G401 (cell line): ENCODE measurements around the gene POLL. TPM values are rescaled to one million over a fixed set of nuclear protein-coding genes. Genes with fewer than 3 reads are reported as not detected.
A peak's percentile ranks its signal among the peaks of the same experiment; 100 is the strongest.
"Not testable (repeated sequence)": the region's sequence is repeated elsewhere in the genome, so short reads cannot be mapped to it uniquely, and the experiment has no call there.

ENCODE experiments used
- DNase-seq: peaks from one replicate; pipeline ENCODE4 v3.0.0-alpha.2; 2015; ENCODE audit warnings: low spot score
- in situ Hi-C: cut with HindIII; loops from 2 replicates; pipeline ENCODE4 v1.10.0; 2016; ENCODE audit warnings: low sequenced_read_pairs, mixed read lengths
- total RNA-seq: library from RNA; depleted of rRNA; stranded (reverse); fragments of >200 nt; shearing (Covaris generic); gene quantifications from 2 replicates; pipeline ENCODE4 v1.2.3, GENCODE V29; 2014; rRNA removed

POLL gene
- total RNA-seq: 87.8 and 94.8 TPM in 2 replicates

DNA sequence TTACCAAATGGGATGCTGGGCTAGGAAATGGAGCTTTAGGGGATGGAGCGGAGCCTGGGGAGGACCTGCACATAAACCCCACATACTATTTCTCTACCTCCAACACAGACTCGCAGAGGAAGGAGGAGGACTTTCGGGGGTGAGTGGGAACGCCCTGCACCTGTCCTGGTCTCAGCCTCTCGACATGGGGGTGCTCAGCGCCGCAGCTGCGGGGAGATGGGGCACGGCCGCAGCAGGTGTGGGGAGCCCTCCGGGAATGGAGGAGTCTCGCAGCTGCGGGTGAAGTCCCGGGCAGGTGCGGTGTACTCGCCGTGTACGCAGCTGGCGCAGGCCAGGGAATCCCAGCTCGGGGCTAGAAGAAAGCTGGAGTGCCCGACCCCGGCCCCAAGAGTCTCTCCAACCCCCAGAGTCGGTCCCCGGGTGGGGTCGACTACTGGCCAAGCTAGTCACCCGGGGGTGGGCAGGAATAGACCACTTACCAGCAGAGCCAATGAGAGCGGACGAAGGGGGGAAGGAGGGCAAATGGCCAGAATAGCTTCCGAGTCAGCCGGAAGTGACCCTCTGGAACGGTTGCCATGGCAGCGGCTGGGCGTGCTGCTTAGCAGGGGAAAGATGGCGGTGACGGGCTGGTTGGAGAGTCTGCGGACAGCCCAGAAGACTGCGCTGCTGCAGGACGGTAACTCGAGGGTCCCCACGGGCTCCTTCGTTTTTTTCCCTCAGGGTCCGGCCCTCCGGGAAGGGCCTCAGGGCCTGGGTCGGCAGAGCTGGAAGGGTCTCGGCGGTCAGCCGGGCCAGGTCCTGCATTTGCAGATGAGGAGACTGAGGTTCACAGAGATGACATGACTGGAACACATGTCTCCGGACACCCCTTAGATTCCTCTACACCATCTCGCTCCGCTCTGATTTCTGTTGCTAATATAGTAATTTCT, at the start of gene POLL, which contains the start of gene DPCD:
POLL (minus strand) TSS at position 533 of the 929 bp plus-strand sequence. CDS start 897 bp downstream, outside the sequence.
DPCD (plus strand) TSS at position 597 of the 929 bp plus-strand sequence; CDS start at position 613, 16 bp downstream.
- DNase-seq: peak; percentile 98
- in situ Hi-C loops: loop anchor here (25.0 kb wide), 1 partner anchor 301 kb away; no protein-coding TSS in a partner anchor

DNA sequence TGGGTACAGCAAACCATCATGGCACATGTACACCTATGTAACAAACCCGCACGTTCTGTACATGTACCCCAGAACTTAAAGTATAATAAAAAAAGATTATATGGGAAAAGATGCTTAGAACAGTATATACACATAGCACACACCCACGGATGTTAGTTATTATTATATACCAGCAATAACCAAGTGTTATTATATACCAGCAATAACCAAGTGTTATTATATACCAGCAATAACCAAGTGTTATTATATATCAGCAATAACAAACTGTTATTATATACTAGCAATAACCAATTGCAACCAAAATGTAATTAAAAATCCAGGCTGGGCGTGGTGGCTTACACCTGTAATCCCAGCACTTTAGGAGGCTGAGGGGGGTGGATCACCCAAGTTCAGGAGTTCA, 45.5 kb upstream of the POLL start:
- in situ Hi-C loops, DNase-seq: not testable (repeated sequence)

DNA sequence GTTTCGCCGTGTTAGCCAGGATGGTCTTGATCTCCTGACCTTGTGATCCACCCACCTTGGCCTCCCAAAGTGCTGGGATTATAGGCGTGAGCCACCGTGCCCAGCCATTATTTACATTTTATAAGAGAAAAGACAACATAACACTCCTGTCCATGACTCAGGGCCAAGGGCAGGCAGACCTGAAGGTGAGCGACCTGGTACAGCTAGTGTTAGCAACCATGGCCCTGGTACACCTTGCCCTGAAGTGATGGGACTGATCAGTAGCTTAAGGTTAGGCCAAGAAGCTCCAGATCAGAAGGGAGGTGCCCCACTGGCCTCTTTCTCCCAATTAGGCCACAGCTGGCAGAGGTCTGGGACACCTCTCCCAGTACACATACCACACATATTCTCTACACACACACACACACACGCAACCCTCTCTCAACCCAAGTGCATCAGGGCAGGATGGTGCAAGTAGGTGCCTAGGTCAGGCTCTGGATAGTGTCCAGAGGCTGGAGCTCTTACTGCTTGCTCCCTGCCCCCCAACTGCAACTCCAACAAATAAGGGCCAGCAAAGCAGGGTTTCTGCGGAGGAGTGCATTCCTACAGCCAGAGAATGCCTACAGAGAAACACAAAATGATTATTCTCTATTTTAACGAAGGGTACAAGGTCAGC, 43.9 kb upstream of the POLL start:
- DNase-seq: no peak
- in situ Hi-C loops: no loop called here

- no peak for DNase-seq
- in situ Hi-C loops: no loop called here
Measured at GRCh38 chr10:101630633-101630920, 42.5 kb upstream of the POLL start.

- DNase-seq: no peak
- in situ Hi-C loops: no loop called here
Measured at GRCh38 chr10:101629837-101630632, 42.0 kb upstream of the POLL start.

DNA sequence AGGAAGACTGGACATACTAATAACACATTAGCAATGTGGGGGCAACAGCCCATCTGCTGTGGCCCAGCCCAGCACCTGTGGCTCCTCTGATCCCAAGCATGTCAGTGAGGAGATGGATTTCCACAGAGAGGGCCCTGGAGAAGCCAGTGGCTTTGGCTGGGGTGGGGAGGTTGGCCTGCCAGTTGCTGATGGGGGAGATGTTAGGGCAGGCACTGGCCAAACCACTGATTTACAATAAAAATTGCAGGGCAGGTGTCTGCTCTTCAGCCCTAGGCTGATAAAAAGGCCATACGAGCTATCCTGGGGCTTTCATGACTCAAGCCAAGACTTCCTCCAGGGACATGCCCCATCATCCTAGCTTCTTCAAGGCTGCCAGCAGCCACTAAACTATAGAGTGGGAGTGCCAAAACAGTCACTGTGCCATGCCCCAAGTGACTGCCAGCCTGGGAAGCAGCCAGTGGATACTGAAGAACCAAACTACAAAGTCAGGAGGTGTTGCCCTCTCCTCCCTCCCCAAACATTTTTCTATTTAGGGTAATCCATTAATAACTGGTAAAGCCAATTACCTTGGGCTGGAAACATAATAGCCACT, 37.9 kb upstream of the POLL start:
- in situ Hi-C loops: no loop called here
- no peak for DNase-seq

DNA sequence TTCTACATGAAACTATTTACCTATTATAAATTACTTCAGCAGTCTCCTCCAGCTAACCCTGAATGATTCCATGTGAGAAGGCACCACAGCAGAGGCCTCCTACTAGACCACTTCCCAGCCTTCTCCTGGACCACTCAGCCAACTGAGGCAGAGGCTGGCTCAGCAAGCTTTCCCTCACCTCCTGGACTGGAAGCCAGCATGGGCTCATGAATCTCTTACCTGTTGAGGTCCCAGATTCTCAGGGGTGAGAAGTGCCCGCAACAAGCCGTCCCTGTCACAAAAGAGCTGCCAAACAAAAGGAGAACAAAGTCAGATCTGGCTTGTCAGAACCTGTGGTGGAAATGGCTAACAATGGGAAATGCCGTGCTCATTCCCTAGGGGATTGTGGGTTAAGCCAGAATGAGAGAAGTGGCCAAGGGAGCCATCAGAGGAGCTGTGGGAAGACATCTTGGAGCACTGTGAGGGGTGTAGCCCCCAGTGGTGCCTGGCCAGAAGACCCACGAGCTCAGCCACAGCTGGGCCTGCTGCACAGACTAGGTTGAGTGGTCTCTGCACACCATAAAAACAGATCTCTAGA, 36.6 kb upstream of the POLL start:
- in situ Hi-C loops: no loop called here
- no peak for DNase-seq

- no peak for DNase-seq
- in situ Hi-C loops: no loop called here
Measured at GRCh38 chr10:101623528-101623927, 35.5 kb upstream of the POLL start.

- no peak for DNase-seq
- in situ Hi-C loops: no loop called here
Measured at GRCh38 chr10:101619983-101620382, 31.9 kb upstream of the POLL start.

GRCh38 chr10:101618871-101619270, 30.8 kb upstream of the POLL start:
- in situ Hi-C loops: no loop called here

GRCh38 chr10:101617824-101618568, 29.9 kb upstream of the POLL start:
- DNase-seq: no peak
- in situ Hi-C loops: no loop called here

More at GRCh38 chr10:101618871-101619270, 30.8 kb upstream of the POLL start:
- no peak for DNase-seq

GRCh38 chr10:101617102-101617823, 29.2 kb upstream of the POLL start:
- in situ Hi-C loops: no loop called here
- no peak for DNase-seq

DNA sequence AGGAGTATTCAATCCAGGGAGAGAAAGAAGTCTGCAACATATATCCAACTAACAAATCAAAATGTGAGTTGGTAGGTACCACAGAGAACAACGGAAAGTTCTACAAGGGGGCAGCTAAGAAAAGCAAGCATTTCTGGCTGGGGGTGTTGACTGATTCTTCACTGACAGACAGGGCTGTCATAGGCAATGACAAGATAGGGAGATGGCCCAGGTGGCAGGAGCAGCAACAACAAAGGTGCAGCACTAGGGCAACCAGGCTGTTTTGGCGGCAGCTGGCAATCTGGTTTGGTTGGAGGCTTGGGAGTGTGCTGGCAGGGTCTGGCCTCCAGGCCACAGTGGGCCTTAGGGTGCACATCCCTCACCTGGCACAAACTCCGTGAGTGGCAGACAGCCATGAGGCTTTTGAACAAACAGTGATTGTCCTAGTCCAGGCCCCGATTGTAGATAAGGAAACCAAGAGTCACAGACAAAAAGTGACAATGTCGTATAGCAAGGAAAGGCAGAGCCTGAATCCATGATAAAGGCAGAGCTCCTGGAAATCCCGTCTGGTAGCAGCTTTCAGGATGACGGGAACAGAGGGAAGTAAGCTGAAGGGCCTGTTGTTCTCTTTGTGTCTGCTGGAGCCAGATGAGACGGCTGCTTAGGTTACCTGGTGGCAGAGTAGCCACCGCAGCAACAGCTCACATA, 28.5 kb upstream of the POLL start:
- in situ Hi-C loops: no loop called here
- no peak for DNase-seq

GRCh38 chr10:101615525-101616116, 27.6 kb upstream of the POLL start:
- no peak for DNase-seq
- in situ Hi-C loops: no loop called here

- in situ Hi-C loops: no loop called here
- DNase-seq: no peak
Measured at GRCh38 chr10:101614663-101615524, 26.8 kb upstream of the POLL start.

DNA sequence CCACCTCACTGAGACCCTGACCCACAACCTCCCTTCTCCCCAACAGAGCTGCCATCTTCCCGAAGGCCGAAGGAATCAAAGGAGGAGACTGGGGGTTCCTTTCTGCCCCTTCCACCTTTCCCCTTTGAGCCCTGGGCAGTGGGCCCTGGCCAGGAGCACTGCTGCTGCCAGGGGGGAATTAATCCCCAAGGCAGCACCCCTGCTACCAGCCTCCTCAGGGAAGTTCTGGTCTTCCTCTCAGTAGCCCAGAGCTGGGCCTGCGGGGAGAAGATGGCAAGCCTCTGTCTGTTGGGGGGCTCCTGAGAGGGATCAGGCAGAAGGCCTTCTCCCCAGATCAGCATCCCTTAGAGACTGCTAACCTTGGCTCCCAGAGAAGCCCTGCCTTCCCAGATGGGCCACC, 25.6 kb upstream of the POLL start:
- DNase-seq: no peak
- in situ Hi-C loops: no loop called here
